Measurements from ENCODE around the gene STMN3. TPM values are rescaled to one million over a fixed set of nuclear protein-coding genes. Genes with fewer than 3 reads are reported as not detected.
A peak's percentile ranks its signal among the peaks of the same experiment; 100 is the strongest.

Gene STMN3
- total and polyA plus RNA-seq, 2 donors from 2014 or later, result 20.6 to 84.9 TPM

- H3K9me3 ChIP-seq (ENCODE audit: control insufficient read depth in 2 of 3, insufficient read depth in 1 of 3, low read length in 3 of 3), result no peaks in the 10 kb centered on the region
- H3K36me3 ChIP-seq (ENCODE audit: control insufficient read depth in 2 of 3, insufficient read depth in 3 of 3, low read length in 3 of 3), result peaks cover 0 to 11% (median 8%) of the 10 kb centered on the region in 3 donors
- H3K4me3 ChIP-seq (ENCODE audit: low read length in 3 of 3), result no peak overlapping the region
- TF ChIP-seq CTCF (IDR thresholded peaks at IDR 0.05; ENCODE audit: borderline replicate concordance, extremely low read depth, insufficient read depth), result no peak
- H3K9ac ChIP-seq (ENCODE audit: low read length in 3 of 3), result no peak overlapping the region
- no peak for FAIRE-seq
- peak in 1 of 5 donors; percentile 59 for DNase-seq
- intact Hi-C loops (cut with DNase I), result no loop called here
- peaks cover 0 to 3% (median 0%) of the 10 kb centered on the region in 3 donors for H3K4me1 ChIP-seq (ENCODE audit: control insufficient read depth in 2 of 3, insufficient read depth in 2 of 3, low read depth in 1 of 3, low read length in 3 of 3)
- H3K27ac ChIP-seq (ENCODE audit: low read depth in 2 of 2, low read length in 2 of 2), result no peak overlapping the region
- no peaks in the 10 kb centered on the region for H3K27me3 ChIP-seq (ENCODE audit: control insufficient read depth, insufficient read depth, low read length)
These were observed 34.1 kb downstream of the STMN3 start for GRCh38 chr20:63619086-63619485.

- FAIRE-seq (no peak), DNase-seq (peak in 1 of 5 donors; percentile 43)
- no peak overlapping the region for H3K27ac ChIP-seq (ENCODE audit: low read depth in 2 of 2, low read length in 2 of 2)
- H3K27me3 ChIP-seq (ENCODE audit: control insufficient read depth, insufficient read depth, low read length), result no peaks in the 10 kb centered on the region
- peaks cover 0 to 11% (median 8%) of the 10 kb centered on the region in 3 donors for H3K36me3 ChIP-seq (ENCODE audit: control insufficient read depth in 2 of 3, insufficient read depth in 3 of 3, low read length in 3 of 3)
- intact Hi-C loops (cut with DNase I), result no loop called here
- H3K4me3 ChIP-seq (ENCODE audit: low read length in 3 of 3), result no peak overlapping the region
- no peak for TF ChIP-seq CTCF (IDR thresholded peaks at IDR 0.05; ENCODE audit: borderline replicate concordance, extremely low read depth, insufficient read depth)
- no peak overlapping the region for H3K9ac ChIP-seq (ENCODE audit: low read length in 3 of 3)
- H3K9me3 ChIP-seq (ENCODE audit: control insufficient read depth in 2 of 3, insufficient read depth in 1 of 3, low read length in 3 of 3), result no peaks in the 10 kb centered on the region
- H3K4me1 ChIP-seq (ENCODE audit: control insufficient read depth in 2 of 3, insufficient read depth in 2 of 3, low read depth in 1 of 3, low read length in 3 of 3), result peaks cover 0 to 3% (median 0%) of the 10 kb centered on the region in 3 donors
These were observed 34.8 kb downstream of the STMN3 start for GRCh38 chr20:63618291-63618980.

- no peaks in the 10 kb centered on the region for H3K27me3 ChIP-seq (ENCODE audit: control insufficient read depth, insufficient read depth, low read length)
- H3K9me3 ChIP-seq (ENCODE audit: control insufficient read depth in 2 of 3, insufficient read depth in 1 of 3, low read length in 3 of 3), result no peaks in the 10 kb centered on the region
- intact Hi-C loops (cut with DNase I), result no loop called here
- H3K36me3 ChIP-seq (ENCODE audit: control insufficient read depth in 2 of 3, insufficient read depth in 3 of 3, low read length in 3 of 3), result peaks cover 0 to 11% (median 8%) of the 10 kb centered on the region in 3 donors
- no peak overlapping the region for H3K4me3 ChIP-seq (ENCODE audit: low read length in 3 of 3)
- H3K4me1 ChIP-seq (ENCODE audit: control insufficient read depth in 2 of 3, insufficient read depth in 2 of 3, low read depth in 1 of 3, low read length in 3 of 3), result peaks cover 0 to 3% (median 0%) of the 10 kb centered on the region in 3 donors
- H3K27ac ChIP-seq (ENCODE audit: low read depth in 2 of 2, low read length in 2 of 2), result no peak overlapping the region
- DNase-seq (no peak), FAIRE-seq (no peak)
- no peak for TF ChIP-seq CTCF (IDR thresholded peaks at IDR 0.05; ENCODE audit: borderline replicate concordance, extremely low read depth, insufficient read depth)
- no peak overlapping the region for H3K9ac ChIP-seq (ENCODE audit: low read length in 3 of 3)
These were observed 35.4 kb downstream of the STMN3 start for GRCh38 chr20:63617876-63618265.

Measured in kidney (tissue), 14 donors.